ENCODE measurements around the gene CCZ1B. TPM values are rescaled to one million over a fixed set of nuclear protein-coding genes. Genes with fewer than 3 reads are reported as not detected.
"Not testable (repeated sequence)": the region's sequence is repeated elsewhere in the genome, so short reads cannot be mapped to it uniquely, and the experiment has no call there.

Gene CCZ1B
- 10 to 100 TPM; 21.9 to 49.7 (median 33.9) TPM for total RNA-seq

DNA sequence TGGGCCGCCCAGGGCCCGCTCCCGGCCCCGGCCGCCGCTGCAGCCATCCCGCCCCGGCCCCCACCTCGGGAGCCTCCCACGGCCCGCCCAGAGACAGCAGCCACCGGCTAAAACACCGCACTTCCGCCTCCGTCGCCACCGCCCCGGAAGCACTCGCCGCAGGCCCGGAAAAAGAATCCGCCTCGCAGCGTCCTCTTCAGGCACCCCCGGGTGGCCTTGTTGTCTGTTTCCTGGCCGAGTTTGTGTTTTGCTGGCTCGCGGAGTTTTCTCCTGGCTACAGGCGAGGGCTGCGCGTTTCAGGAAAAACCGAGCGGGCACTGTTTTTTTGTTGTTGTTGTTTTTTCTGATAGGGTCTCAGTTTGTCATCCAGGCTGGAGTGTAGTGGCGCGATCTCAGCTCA, at the start of gene CCZ1B:
Gene CCZ1B (minus strand): TSS at position 125 of the 400 bp plus-strand sequence. CDS start 78 bp downstream, at position 47.
- peaks cover 0 to 15% of the 10 kb centered on the region in 2 donors for H3K36me3 ChIP-seq
- H3K27ac ChIP-seq = peak within 1 kb of the TSS in 3 of 4 donors; percentile 67 to 80 (median 71)
- peak within 1 kb of the TSS; percentile 59 to 64 for H3K4me3 ChIP-seq
- WGBS, 2 donors (ENCODE audit: low coverage in 1 of 2) = no CpG with 5 or more reads among the region's 35 CpGs
- not testable (repeated sequence) for H3K4me1 ChIP-seq, H3K9me3 ChIP-seq
- peak; percentile 95 for ATAC-seq
- peak in 1 of 4 experiments; percentile 49 for TF ChIP-seq CTCF (IDR thresholded peaks at IDR 0.05)
- H3K27me3 ChIP-seq = peaks cover 15% of the 10 kb centered on the region

- H3K27ac ChIP-seq, H3K9me3 ChIP-seq, H3K4me1 ChIP-seq, ATAC-seq, H3K36me3 ChIP-seq, H3K27me3 ChIP-seq, H3K4me3 ChIP-seq: not testable (repeated sequence)
- WGBS, 2 donors (ENCODE audit: low coverage in 1 of 2) = 95 to 96% methylated on average over 5 to 14 of the region's 15 CpGs
Observed at GRCh38 chr7:6875022-6875421, 48.9 kb upstream of the CCZ1B start.

DNA sequence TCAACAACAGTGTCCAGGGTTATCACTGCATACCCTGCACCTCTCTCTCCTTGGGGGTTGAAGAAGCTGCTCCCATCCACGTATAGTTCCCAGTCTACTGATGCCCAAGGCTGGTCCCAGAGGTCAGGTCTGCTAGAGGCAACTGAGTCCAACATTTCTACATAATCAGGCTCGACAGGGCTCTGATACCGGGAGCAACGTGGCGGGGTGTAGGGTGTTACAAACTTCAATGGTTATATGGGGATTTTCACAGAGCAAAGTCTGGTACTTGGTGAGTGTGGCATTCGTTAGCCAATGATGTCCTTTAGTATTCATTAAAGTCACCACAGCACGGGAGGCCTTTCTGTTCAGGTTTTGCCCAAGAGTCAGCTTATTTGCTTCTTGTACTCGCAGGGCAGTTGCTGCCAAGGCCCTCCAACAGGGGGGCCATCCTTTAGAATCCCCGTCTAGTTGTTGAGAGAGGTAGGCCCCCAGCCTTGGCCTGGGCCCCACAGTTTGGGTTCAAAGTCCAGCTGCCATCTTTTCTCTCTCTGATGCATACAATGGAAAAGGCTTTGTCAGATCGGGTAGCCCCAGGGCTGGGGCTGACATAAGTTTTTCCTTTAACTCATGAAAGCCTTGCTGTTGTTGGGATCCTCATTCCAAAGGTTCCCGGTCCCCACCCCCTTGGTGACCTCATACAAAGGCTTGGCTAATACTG, 46.3 kb upstream of the CCZ1B start:
- H3K27me3 ChIP-seq, H3K9me3 ChIP-seq, H3K27ac ChIP-seq, H3K4me3 ChIP-seq, H3K36me3 ChIP-seq, H3K4me1 ChIP-seq, ATAC-seq: not testable (repeated sequence)
- 80 to 89% methylated on average over 6 to 9 of the region's 11 CpGs for WGBS, 2 donors (ENCODE audit: low coverage in 1 of 2)

- not testable (repeated sequence) for H3K4me3 ChIP-seq, H3K36me3 ChIP-seq, H3K4me1 ChIP-seq, ATAC-seq, H3K27ac ChIP-seq, H3K27me3 ChIP-seq, H3K9me3 ChIP-seq
- 72 to 80% methylated on average over 2 to 7 of the region's 17 CpGs for WGBS, 2 donors (ENCODE audit: low coverage in 1 of 2)
Observed at GRCh38 chr7:6871421-6872144, 45.5 kb upstream of the CCZ1B start.

DNA sequence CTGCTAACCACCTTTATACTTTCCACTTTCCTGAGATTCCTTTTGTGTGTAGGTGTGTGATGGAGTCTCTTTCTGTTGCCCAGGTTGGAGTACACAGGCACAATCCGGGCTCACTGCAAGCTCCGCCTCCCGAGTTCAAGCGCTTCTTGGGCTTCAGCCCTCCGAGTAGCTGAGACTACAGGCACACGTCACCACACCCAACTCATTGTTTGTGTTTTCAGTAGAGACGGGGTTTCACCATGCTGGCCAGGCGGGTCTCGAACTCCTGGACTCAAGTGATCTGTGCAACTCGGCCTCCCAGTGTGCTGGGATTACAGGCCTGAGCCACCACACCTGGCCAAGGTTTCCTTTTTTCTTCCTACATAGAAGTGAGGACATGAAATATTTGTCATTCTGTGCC, 38.7 kb upstream of the CCZ1B start:
- not testable (repeated sequence) for ATAC-seq, H3K9me3 ChIP-seq, H3K4me1 ChIP-seq, H3K4me3 ChIP-seq, H3K27ac ChIP-seq, H3K36me3 ChIP-seq, H3K27me3 ChIP-seq
- 72% methylated on average over 2 of the region's 10 CpGs; no CpG with 5 or more reads in 1 of the 2 donors for WGBS, 2 donors (ENCODE audit: low coverage in 1 of 2)

GRCh38 chr7:6864188-6864587, 38.1 kb upstream of the CCZ1B start:
- H3K27ac ChIP-seq, H3K9me3 ChIP-seq, H3K36me3 ChIP-seq, H3K4me1 ChIP-seq, ATAC-seq, H3K4me3 ChIP-seq, H3K27me3 ChIP-seq: not testable (repeated sequence)
- 78% methylated on average over 5 of the region's 12 CpGs; no CpG with 5 or more reads in 1 of the 2 donors for WGBS, 2 donors (ENCODE audit: low coverage in 1 of 2)

DNA sequence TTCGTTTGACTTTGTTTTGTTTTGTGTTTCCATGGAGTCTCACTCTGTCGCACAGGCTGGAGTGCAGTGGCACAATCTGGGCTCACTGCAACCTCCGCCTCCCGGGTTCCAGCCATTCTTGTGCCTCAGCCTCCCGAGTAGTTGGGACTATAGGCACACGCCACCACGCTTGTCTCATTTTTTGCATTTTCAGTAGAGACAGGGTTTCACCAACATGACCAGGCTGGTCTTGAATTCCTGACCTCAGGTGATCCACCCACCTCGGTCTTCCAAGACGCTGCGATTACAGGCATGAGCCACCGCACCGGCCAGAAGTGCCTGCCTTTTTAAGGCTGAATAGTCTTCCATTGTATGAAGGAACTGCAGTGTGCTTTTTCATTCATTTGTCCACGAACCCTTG, 36.8 kb upstream of the CCZ1B start:
- not testable (repeated sequence) for H3K4me3 ChIP-seq, ATAC-seq, H3K9me3 ChIP-seq, H3K27me3 ChIP-seq, H3K36me3 ChIP-seq, H3K4me1 ChIP-seq, H3K27ac ChIP-seq
- 78 to 81% methylated on average over 5 to 11 of the region's 13 CpGs for WGBS, 2 donors (ENCODE audit: low coverage in 1 of 2)

- H3K36me3 ChIP-seq, H3K27me3 ChIP-seq, H3K4me3 ChIP-seq, H3K27ac ChIP-seq, H3K9me3 ChIP-seq, ATAC-seq: not testable (repeated sequence)
- peak in 3 of 4 experiments; percentile 62 to 83 (median 78) for TF ChIP-seq CTCF (IDR thresholded peaks at IDR 0.05)
- 4 to 6% methylated on average over 5 to 6 of the region's 14 CpGs for WGBS, 2 donors (ENCODE audit: low coverage in 1 of 2)
- peaks cover 0 to 11% (median 0%) of the 10 kb centered on the region in 3 donors for H3K4me1 ChIP-seq
Observed at GRCh38 chr7:6857721-6858314, 31.7 kb upstream of the CCZ1B start.

DNA sequence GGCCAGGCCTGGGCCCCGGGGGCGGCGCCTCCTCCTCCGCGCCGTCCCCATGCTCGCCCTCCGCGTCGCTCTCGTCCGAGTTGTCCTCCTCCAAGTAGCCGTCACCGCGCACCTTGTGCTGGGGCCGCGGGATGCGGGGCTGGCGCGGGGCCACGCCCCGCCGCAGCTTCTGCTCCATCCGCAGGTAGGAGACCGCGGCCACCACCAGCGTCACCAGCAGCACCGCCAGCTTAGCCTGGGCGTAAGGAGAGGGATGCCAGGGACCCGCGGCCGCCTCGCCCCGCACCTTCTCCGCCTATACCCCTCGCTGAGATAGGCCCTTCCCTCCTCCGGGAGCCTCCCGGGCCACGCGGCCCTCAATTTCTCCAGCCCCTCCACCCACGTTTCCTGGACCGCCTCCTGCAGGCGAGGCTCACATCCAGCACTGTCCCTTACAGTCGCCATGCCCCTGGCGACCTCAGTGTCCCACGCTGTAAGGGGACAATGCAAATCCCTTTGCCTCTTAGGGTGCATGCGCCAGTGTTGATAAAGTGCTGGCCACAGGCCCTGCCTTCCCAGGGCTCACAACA, 29.6 kb upstream of the CCZ1B start:
- not testable (repeated sequence) for H3K27ac ChIP-seq, ATAC-seq, H3K27me3 ChIP-seq, H3K9me3 ChIP-seq, H3K36me3 ChIP-seq
- 22% methylated on average over 3 of the region's 47 CpGs; no CpG with 5 or more reads in 1 of the 2 donors for WGBS, 2 donors (ENCODE audit: low coverage in 1 of 2)
- Histone ChIP-seq H3K4me3 (peak overlapping the region; percentile 12 to 51), H3K4me1 (peaks cover 0 to 11% (median 0%) of the 10 kb centered on the region in 3 donors)

- H3K27me3 ChIP-seq, H3K27ac ChIP-seq, H3K9me3 ChIP-seq, ATAC-seq, H3K36me3 ChIP-seq: not testable (repeated sequence)
- Histone ChIP-seq H3K4me1 (peaks cover 0 to 11% (median 0%) of the 10 kb centered on the region in 3 donors), H3K4me3 (peak overlapping the region; percentile 12 to 51)
- WGBS, 2 donors (ENCODE audit: low coverage in 1 of 2) = no CpG with 5 or more reads among the region's 71 CpGs
Observed at GRCh38 chr7:6854747-6855562, 28.9 kb upstream of the CCZ1B start.

Data from gastroesophageal sphincter (tissue), 4 donors.